HL-60/S4 treated with phorbol 12-myristate 13-acetate at 8.2 ng/mL for 4 days and 3 days (cell line): ENCODE results near the gene CASZ1.

Source experiments
- in situ Hi-C: fragments of 300-500 bp; cut with MboI; formaldehyde crosslinking; loops from 2 replicates; pipeline ENCODE4 v1.15.0; 2022; ENCODE audit warnings: low sequenced_read_pairs

The CASZ1 gene

GRCh38 chr1:10691075-10691739 is 105.2 kb downstream of the CASZ1 start:
- in situ Hi-C loops: no loop called here

- in situ Hi-C loops: no loop called here
Observed at GRCh38 chr1:10690484-10690883, 106.0 kb downstream of the CASZ1 start.

- in situ Hi-C loops: no loop called here
Observed at GRCh38 chr1:10688409-10688786, 108.0 kb downstream of the CASZ1 start.

- in situ Hi-C loops: no loop called here
Observed at GRCh38 chr1:10687782-10688408, 108.6 kb downstream of the CASZ1 start.

GRCh38 chr1:10687251-10687651 is 109.2 kb downstream of the CASZ1 start:
- in situ Hi-C loops: no loop called here

- in situ Hi-C loops: no loop called here
Observed at GRCh38 chr1:10686404-10687040, 109.9 kb downstream of the CASZ1 start.

GRCh38 chr1:10685808-10686403 is 110.5 kb downstream of the CASZ1 start:
- in situ Hi-C loops: no loop called here

- in situ Hi-C loops: no loop called here
Observed at GRCh38 chr1:10685196-10685807, 111.1 kb downstream of the CASZ1 start.

GRCh38 chr1:10684221-10684620 is 112.2 kb downstream of the CASZ1 start:
- in situ Hi-C loops: no loop called here

- in situ Hi-C loops: no loop called here
Observed at GRCh38 chr1:10682449-10683309, 113.8 kb downstream of the CASZ1 start.

GRCh38 chr1:10682108-10682445 is 114.4 kb downstream of the CASZ1 start:
- in situ Hi-C loops: no loop called here

- in situ Hi-C loops: no loop called here
Observed at GRCh38 chr1:10681296-10682107, 114.9 kb downstream of the CASZ1 start.

- in situ Hi-C loops: no loop called here
Observed at GRCh38 chr1:10680487-10680886, 116.0 kb downstream of the CASZ1 start.

GRCh38 chr1:10679496-10680220 is 116.8 kb downstream of the CASZ1 start:
- in situ Hi-C loops: no loop called here

GRCh38 chr1:10678852-10679251 is 117.6 kb downstream of the CASZ1 start:
- in situ Hi-C loops: no loop called here

- in situ Hi-C loops: no loop called here
Observed at GRCh38 chr1:10678402-10678801, 118.0 kb downstream of the CASZ1 start.

- in situ Hi-C loops: no loop called here
Observed at GRCh38 chr1:10677491-10678391, 118.7 kb downstream of the CASZ1 start.

- in situ Hi-C loops: no loop called here
Observed at GRCh38 chr1:10676963-10677362, 119.5 kb downstream of the CASZ1 start.
